DMS79 (cell line): Measurements from ENCODE around the gene NSL1.
"Not testable (repeated sequence)": the region's sequence is repeated elsewhere in the genome, so short reads cannot be mapped to it uniquely, and the experiment has no call there.

Experiments used
- DNase-seq: peaks from one replicate; lab custom pipeline; 2025; lab: John Stamatoyannopoulos, UW

NSL1 gene

GRCh38 chr1:212782422-212783154 lies 9.0 kb downstream of the NSL1 start:
- DNase-seq, result no peak

- no peak for DNase-seq
Measured at GRCh38 chr1:212781225-212781624, 10.4 kb downstream of the NSL1 start.

DNA sequence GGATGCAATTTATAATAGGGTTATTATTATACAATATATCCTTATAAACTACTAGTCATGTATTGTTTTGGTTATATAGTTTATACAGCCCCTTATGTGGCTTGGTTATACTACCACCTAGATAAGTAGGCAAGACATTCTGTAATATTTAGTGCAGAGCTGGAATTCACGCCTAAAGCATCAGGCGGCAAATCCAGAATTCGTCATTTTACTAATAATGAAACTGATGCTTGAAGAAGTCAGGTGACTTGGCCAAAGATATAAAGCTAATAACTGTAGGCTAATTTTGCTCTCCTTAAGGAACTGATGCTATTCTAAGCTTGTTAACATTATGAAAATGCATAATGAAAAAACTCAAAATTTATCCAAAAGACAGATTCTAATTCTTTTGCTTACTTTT lies 10.8 kb downstream of the NSL1 start:
- DNase-seq, result no peak

DNA sequence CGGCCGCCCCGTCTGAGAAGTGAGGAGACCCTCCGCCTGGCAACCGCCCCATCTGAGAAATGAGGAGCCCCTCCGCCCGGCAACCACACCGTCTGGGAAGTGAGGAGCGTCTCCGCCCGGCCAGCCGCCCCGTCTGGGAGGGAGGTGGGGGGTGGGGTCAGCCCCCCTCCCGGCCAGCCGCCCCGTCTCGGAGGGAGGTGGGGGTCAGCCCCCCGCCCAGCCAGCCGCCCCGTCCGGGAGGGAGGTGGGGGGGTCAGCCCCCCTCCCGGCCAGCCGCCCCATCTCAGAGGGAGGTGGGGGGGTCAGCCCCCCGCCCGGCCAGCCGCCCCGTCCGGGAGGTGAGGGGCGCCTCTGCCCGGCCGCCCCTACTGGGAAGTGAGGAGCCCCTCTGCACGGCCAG lies 12.5 kb downstream of the NSL1 start:
- DNase-seq, result not testable (repeated sequence)

GRCh38 chr1:212777151-212777550 lies 14.4 kb downstream of the NSL1 start:
- no peak for DNase-seq

DNA sequence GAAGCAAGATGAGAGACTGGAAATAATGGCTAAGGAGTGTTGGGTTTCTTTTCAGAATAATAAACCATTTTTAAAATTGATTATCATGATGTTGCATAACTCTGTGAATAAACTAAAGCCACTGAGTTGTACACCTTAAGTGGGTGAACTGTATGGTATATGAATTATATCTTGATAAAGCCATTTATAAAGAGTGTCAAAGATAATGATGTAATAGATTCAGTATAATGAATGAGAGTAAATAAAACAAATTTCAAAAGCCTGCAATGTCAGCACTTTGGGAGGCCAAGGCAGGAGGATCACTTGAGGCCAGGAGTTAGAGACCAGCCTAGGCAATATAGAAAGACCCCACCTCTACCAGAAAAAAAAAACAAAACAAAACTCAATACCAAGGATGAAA lies 16.3 kb downstream of the NSL1 start:
- no peak for DNase-seq

- no peak for DNase-seq
Measured at GRCh38 chr1:212774584-212774983, 17.0 kb downstream of the NSL1 start.

- DNase-seq, result no peak
Measured at GRCh38 chr1:212773011-212773410, 18.6 kb downstream of the NSL1 start.

DNA sequence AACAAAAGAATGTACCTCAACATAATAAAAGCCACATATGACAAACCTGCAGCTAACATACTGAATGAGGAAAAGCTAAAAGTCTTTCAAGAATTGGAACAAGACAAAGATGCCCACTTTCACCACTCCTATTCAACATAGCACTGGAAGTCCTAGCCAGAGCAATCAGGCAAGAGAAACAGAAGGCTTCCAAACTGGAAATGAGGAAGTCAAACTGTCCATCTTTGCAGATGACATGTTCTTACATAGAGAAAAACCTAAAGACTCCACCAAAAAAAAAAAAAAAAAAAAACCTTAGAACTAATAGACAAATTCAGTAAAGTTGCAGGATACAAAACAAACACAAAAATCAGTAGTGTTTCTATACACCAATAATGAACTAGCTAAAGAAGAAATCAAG lies 20.2 kb downstream of the NSL1 start:
- DNase-seq, result no peak

GRCh38 chr1:212769459-212770167 lies 22.0 kb downstream of the NSL1 start:
- DNase-seq, result no peak

GRCh38 chr1:212766825-212767224 lies 24.8 kb downstream of the NSL1 start:
- DNase-seq, result not testable (repeated sequence)

DNA sequence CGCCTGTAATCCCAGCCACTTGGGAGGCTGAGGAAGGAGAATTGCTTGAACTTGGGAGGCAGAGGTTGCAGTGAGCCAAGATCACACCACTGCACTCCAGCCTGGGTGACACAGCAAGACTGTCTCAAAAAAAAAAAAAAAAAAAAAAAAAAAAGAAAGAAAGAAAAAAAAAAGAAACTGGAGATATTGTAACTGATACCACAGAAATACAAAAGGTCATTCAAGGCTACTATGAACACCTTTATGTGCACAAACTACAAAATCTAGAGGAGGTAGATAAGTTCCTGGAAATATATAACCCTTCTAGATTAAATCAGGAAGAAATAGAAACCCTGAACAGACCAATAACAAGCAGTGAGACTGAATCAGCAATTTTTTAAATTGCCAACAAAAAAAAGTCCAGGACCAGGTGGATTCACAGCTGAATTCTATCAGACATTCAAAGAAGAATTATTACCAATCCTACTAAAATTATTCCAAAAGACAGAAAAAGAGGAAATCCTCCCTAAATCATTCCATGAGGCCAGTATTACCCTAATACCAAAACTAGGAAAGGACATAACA lies 26.8 kb downstream of the NSL1 start:
- DNase-seq, result not testable (repeated sequence)

GRCh38 chr1:212762839-212763238 lies 28.7 kb downstream of the NSL1 start:
- DNase-seq, result no peak

DNA sequence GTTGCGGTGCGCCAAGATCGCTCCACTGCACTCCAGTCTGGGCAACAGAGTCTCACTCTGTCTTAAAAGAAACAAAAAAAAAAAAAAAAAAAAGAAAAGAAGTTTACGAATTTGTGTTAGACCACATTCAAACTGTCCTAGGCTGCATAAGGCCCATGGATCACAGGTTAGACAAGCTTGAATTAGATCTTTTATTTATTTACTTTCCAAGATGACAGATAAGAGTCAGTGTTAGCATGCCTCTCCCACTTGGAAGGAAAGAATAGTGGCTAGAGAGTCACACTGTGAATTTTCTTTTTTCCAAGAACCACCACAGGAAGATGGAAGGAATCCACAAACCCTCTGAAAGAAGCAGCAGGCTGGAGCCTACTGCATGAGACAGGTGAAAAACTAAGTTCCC lies 29.3 kb downstream of the NSL1 start:
- DNase-seq, result no peak

DNA sequence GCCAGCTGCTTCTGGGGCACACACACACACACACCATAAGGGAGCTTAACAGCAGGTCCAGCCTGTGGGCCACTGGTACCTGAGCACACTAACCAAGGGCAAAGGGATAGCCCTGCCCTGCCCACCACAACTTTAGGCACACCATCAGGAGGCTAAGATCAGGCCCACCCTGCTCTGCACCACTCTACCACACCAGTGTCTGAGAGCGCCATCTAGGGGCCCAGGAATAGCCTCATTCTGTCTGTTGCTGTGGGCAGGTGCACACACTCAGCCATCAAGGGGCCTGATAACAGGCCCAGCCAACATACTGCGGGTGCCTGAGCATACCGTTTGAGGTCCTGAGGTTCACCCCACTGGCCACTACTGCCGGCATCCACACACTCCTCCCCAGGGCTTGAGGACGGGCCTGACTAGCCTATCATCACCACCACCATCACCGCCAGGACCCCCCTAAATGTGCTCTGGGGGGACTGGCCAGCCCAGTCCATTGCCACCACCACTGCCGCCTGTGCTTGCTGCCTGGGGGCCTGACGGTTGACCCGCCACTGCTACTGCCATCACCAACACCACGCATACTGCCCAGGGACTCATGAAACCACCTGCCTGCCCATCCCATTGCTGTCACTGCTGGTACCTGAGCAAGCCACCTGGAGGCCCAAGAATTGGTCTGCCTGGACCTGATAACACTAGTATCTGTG lies 31.3 kb downstream of the NSL1 start:
- DNase-seq, result no peak

DNA sequence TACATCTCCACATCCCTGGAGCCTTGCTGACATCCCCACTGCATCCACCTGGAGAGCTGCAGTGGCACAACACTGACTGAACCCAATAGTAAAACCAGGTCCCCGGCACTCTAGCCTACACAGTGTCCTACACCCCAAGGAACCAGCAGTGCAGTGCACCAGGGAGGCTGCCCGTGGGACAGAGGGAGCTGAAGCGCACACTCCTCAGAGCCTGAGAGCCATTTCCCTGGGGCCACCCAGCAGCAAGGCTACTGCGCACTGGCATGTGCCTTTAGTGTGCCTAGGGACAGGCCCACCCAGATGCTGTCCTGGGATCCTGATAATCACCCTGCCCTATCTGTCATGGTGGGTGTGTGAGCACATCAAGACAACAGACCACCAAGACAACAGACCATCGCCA lies 31.9 kb downstream of the NSL1 start:
- no peak for DNase-seq

GRCh38 chr1:212754680-212755079 lies 36.9 kb downstream of the NSL1 start:
- no peak for DNase-seq

GRCh38 chr1:212754193-212754592 lies 37.4 kb downstream of the NSL1 start:
- no peak for DNase-seq

GRCh38 chr1:212753749-212754148 lies 37.8 kb downstream of the NSL1 start:
- no peak for DNase-seq

DNA sequence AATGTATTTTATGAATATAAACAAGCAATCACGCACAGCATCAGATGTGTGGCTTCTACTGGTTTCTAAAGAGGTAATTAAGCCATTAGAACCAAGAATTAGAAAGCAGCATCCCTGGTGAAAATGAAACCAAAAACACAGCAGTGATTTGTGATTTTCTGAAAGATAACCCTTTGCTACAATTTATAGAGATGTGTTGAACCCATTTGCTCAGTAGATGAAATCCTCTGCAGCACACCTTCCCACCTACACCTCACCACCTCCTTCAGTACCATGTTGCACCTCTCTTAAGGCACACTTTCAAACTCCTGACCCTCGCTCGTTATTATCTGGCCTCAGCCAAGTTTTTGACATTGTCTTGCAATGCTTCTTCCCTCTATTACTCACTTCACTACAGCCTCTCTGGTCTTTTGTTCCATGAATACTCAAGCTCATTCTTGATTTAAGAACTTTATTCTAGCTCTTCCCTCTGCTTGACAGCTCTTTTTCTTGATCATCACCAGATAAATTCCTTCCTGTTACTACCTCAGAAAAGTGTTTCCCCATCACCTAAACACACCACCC lies 38.6 kb downstream of the NSL1 start:
- no peak for DNase-seq

GRCh38 chr1:212752252-212752933 lies 39.2 kb downstream of the NSL1 start:
- no peak for DNase-seq
